ENCODE data around the gene IBSP.

IBSP gene

GRCh38 chr4:87838890-87839591, 39.7 kb downstream of the IBSP start:
- no peak for DNase-seq

- DNase-seq, result no peak
Observed at GRCh38 chr4:87839592-87839946, 40.2 kb downstream of the IBSP start.

GRCh38 chr4:87840149-87840548, 40.8 kb downstream of the IBSP start:
- no peak for DNase-seq

- DNase-seq, result no peak
Observed at GRCh38 chr4:87843936-87844335, 44.6 kb downstream of the IBSP start.

GRCh38 chr4:87844452-87844851, 45.1 kb downstream of the IBSP start:
- DNase-seq, result no peak

GRCh38 chr4:87846226-87846625, 46.9 kb downstream of the IBSP start:
- DNase-seq, result no peak

GRCh38 chr4:87848622-87849351, 49.4 kb downstream of the IBSP start:
- DNase-seq, result no peak

- no peak for DNase-seq
Observed at GRCh38 chr4:87849612-87850011, 50.3 kb downstream of the IBSP start.

- DNase-seq, result no peak
Observed at GRCh38 chr4:87851332-87851731, 52.0 kb downstream of the IBSP start.

GRCh38 chr4:87851953-87852352, 52.6 kb downstream of the IBSP start:
- no peak for DNase-seq

- no peak for DNase-seq
Observed at GRCh38 chr4:87853108-87853507, 53.8 kb downstream of the IBSP start.

- no peak for DNase-seq
Observed at GRCh38 chr4:87853891-87854290, 54.5 kb downstream of the IBSP start.

- no peak for DNase-seq
Observed at GRCh38 chr4:87855559-87855958, 56.2 kb downstream of the IBSP start.

GRCh38 chr4:87856816-87857215, 57.5 kb downstream of the IBSP start:
- no peak for DNase-seq

GRCh38 chr4:87857789-87858188, 58.4 kb downstream of the IBSP start:
- no peak for DNase-seq

Data from cortex of kidney (tissue), 1 donor.